GOT3 (cell line): ENCODE measurements around the gene RAB36.
"Not testable (repeated sequence)": the region's sequence is repeated elsewhere in the genome, so short reads cannot be mapped to it uniquely, and the experiment has no call there.

Experiments used
- DNase-seq: peaks from one replicate; lab custom pipeline; 2025; ENCODE audit warnings: mixed read lengths; lab: John Stamatoyannopoulos, UW

Gene RAB36

GRCh38 chr22:23121000-23121421, 24.3 kb upstream of the RAB36 start:
- DNase-seq = no peak

- no peak for DNase-seq
Measured at GRCh38 chr22:23121424-23121823, 23.9 kb upstream of the RAB36 start.

DNA sequence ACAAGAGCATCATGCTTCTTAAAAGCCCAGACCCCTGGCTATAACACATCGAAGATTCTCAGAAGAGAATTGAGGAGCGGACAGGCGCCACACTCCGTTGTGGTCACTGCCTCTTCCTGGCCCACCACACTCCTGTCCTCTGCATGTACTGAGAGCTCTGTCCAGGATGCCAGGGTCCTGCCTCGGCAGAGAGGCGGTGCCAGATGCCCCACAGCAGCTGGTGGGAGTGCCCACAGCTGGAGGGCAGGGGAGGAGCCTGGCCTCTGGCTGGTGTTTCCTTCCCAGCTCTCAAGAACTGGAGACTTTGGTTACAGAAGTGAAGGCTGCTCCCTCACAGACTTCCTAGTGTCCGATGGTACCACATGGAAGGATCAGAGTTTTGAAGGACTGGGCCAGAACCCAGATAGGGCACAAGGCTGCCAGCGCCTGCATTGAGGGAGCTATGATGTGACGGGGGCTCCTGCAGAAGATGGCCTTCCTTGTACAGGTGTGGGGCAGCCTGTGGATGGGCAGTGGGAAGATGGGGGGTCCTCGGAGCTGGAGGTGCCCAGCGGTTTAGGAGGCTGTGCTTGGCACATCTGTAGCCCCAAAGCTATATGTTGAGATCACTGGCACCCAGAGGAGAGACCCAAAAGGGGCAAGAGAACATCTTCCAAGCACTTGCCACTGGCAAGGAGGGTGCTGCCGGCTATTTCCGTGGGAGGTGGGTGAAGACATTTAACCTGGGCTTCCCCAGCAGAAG, 22.9 kb upstream of the RAB36 start:
- DNase-seq = no peak

DNA sequence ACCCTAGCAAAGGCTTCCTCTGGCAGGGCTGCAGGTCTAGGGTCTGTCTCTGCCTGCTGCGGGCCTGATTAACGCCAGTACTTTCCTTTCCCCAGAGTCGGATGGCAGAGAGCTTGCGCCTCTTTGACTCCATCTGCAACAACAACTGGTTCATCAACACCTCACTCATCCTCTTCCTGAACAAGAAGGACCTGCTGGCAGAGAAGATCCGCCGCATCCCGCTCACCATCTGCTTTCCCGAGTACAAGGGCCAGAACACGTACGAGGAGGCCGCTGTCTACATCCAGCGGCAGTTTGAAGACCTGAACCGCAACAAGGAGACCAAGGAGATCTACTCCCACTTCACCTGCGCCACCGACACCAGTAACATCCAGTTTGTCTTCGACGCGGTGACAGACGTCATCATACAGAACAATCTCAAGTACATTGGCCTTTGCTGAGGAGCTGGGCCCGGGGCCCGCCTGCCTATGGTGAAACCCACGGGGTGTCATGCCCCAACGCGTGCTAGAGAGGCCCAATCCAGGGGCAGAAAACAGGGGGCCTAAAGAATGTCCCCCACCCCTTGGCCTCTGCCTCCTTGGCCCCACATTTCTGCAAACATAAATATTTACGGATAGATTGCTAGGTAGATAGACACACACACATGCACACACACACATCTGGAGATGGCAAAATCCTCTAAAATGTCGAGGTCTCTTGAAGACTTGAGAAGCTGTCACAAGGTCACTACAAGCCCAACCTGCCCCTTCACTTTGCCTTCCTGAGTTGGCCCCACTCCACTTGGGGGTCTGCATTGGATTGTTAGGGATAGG, 22.1 kb upstream of the RAB36 start:
- DNase-seq = no peak

- DNase-seq = no peak
Measured at GRCh38 chr22:23123804-23124254, 21.4 kb upstream of the RAB36 start.

GRCh38 chr22:23124611-23125511, 20.4 kb upstream of the RAB36 start:
- DNase-seq = no peak

GRCh38 chr22:23125512-23126103, 19.7 kb upstream of the RAB36 start:
- no peak for DNase-seq

GRCh38 chr22:23126165-23127054, 18.9 kb upstream of the RAB36 start:
- no peak for DNase-seq

GRCh38 chr22:23127055-23127756, 18.1 kb upstream of the RAB36 start:
- DNase-seq = no peak

GRCh38 chr22:23127788-23128187, 17.5 kb upstream of the RAB36 start:
- no peak for DNase-seq

DNA sequence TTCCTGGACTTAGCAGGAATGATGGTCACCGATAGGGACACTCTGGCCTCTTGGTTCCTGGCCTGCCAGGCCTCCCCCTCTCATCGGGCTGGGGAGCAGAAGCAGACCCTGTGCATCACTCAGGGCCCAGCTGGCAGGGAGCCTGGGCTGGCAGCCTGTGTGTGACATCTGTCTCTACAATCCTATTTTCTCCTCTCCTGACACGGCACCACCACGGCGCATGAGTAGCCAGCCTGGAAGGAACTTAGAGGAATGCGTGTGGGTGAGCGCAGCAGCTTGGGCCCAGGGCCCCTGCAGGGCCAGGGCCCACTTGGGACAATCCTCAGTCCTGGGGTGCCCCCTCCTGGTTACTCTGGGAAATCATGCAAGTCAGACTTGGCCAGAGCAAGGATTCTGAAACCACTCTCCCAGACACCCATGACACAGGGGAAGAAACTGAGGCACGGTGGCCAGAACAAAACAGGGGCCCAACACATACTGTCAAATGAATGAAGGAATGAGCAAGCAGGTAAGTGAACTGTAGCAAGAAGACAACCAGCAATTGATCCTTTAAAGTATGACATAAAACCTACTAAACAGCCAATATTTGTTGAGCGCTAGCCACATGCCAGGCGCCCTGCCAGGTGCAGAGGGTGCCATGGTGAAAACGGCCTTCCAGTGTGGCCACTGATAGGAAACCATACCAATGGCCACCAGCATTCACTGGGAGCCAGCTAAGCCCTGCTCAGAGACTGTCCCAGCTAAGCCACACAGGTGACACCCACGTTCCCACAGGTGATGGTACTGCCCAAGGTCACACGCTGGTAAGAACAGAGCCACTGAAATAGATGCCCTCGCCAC, 16.8 kb upstream of the RAB36 start:
- no peak for DNase-seq

GRCh38 chr22:23129149-23129548, 16.1 kb upstream of the RAB36 start:
- no peak for DNase-seq

GRCh38 chr22:23130697-23131096, 14.6 kb upstream of the RAB36 start:
- no peak for DNase-seq

DNA sequence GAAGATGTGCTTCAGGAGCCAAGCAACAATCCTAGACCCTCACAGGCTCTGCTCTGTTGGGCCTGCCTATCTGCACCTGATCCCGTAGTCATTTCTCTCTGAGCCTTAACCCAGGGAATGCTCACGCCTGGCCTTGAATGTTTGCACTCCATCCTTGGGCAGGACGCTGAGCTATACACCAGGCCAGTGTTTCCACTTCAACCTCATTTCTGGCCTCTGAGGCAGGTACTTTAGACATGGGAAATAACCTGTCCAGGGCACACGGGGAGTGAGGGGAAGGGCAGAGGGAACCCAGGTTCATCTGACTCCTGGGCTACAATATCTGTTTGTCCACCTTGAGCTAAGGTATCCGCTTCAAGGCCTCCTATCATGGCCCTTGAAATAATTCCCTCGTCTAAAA, 13.3 kb upstream of the RAB36 start:
- DNase-seq = no peak

GRCh38 chr22:23132376-23133091, 12.7 kb upstream of the RAB36 start:
- DNase-seq = no peak

- DNase-seq = no peak
Measured at GRCh38 chr22:23133922-23134321, 11.4 kb upstream of the RAB36 start.

DNA sequence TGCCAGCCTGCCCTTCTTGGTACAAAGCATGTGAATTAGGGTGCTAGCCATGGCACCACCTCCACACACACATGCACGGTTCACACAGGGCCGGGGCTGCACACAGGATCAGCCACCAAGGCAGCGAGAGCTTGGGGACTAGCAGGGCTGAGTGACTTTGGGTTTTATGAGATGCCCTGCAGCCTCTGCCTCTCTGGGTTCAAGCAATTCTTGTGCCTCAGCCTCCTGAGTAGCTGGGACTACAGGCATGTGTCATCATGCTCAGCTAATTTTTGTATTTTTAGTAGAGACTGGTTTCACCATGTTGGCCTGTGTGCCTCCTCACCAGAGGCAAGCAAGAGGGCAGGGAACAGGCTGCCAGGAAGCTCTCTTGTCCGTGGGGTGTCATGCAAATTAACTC, 8.3 kb upstream of the RAB36 start:
- DNase-seq = not testable (repeated sequence)

GRCh38 chr22:23137468-23137867, 7.8 kb upstream of the RAB36 start:
- no peak for DNase-seq
